WTC11 (cell line): Measurements from ENCODE around the gene EEF2KMT.
"Not testable (repeated sequence)": the region's sequence is repeated elsewhere in the genome, so short reads cannot be mapped to it uniquely, and the experiment has no call there.

Source experiments
- JUN ChIP-seq: sonication (generic); formaldehyde crosslinking; IDR thresholded peaks from 2 replicates; pipeline ENCODE4 v1.8.0; 2023; ENCODE audit warnings: mild to moderate bottlenecking, missing genetic modification reagents
- MAX ChIP-seq: sonication (generic); formaldehyde crosslinking; IDR thresholded peaks from 2 replicates; pipeline ENCODE4 v1.8.0; 2022; ENCODE audit warnings: mild to moderate bottlenecking, missing genetic modification reagents
- MYBL2 ChIP-seq: sonication (generic); formaldehyde crosslinking; IDR thresholded peaks from 2 replicates; pipeline ENCODE4 v1.8.1; 2023; ENCODE audit warnings: mild to moderate bottlenecking, moderate library complexity, missing genetic modification reagents
- RELA ChIP-seq: sonication (generic); formaldehyde crosslinking; IDR thresholded peaks from 2 replicates; pipeline ENCODE4 v1.8.1; 2022; ENCODE audit warnings: missing genetic modification reagents, mild to moderate bottlenecking, borderline replicate concordance
- ZMAT4 ChIP-seq: fragments of 250-450 bp; sonication (Bioruptor Pico); IDR thresholded peaks from 2 replicates; pipeline ENCODE4 v1.9.0; 2021; ENCODE audit warnings: mild to moderate bottlenecking
- ZNF317 ChIP-seq: sonication (generic); formaldehyde crosslinking; IDR thresholded peaks from 2 replicates; pipeline ENCODE4 v1.8.1; 2023; ENCODE audit warnings: low read depth, mild to moderate bottlenecking, moderate library complexity, missing genetic modification reagents, borderline replicate concordance
- TF ChIP-seq, protein P1 (sequence below): fragments of 200-600 bp; IDR thresholded peaks from 2 replicates; pipeline ENCODE4 v1.8.0; 2022; ENCODE audit warnings: antibody characterized with exemption
- TF ChIP-seq, protein P2 (sequence below): fragments of 250-450 bp; sonication (Bioruptor Pico); IDR thresholded peaks from 2 replicates; pipeline ENCODE4 v2.1.2; 2022; ENCODE audit warnings: mild to moderate bottlenecking, moderate library complexity

DNA sequence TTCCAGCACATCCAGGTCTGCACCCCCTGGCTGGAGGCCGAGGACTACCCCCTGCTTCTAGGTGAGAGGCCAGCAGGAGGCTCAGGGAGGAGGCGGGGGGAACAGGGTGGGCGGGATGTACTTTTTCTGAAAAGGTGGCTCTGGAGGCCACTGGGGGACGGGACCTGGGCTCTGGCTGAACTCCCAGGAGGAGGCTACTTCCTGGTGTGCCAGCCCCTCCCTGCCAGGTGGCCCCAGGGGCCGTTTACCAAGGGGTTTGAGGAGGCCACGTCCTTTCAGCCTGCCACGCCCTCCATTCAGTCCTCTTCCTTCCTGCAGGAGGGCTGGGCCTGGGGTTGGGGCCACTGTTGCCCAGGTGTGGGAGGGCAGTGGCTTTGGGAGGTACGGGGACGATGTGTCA is 16.6 kb downstream of the EEF2KMT start:
- TF ChIP-seq, protein P1, sequence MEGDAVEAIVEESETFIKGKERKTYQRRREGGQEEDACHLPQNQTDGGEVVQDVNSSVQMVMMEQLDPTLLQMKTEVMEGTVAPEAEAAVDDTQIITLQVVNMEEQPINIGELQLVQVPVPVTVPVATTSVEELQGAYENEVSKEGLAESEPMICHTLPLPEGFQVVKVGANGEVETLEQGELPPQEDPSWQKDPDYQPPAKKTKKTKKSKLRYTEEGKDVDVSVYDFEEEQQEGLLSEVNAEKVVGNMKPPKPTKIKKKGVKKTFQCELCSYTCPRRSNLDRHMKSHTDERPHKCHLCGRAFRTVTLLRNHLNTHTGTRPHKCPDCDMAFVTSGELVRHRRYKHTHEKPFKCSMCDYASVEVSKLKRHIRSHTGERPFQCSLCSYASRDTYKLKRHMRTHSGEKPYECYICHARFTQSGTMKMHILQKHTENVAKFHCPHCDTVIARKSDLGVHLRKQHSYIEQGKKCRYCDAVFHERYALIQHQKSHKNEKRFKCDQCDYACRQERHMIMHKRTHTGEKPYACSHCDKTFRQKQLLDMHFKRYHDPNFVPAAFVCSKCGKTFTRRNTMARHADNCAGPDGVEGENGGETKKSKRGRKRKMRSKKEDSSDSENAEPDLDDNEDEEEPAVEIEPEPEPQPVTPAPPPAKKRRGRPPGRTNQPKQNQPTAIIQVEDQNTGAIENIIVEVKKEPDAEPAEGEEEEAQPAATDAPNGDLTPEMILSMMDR: not testable (repeated sequence)
- TF ChIP-seq JUN (CRISPR knock-in tag); MAX (CRISPR knock-in tag); MYBL2 (CRISPR knock-in tag); RELA; ZMAT4; ZNF317 (CRISPR knock-in tag): not testable (repeated sequence)
- TF ChIP-seq, protein P2, sequence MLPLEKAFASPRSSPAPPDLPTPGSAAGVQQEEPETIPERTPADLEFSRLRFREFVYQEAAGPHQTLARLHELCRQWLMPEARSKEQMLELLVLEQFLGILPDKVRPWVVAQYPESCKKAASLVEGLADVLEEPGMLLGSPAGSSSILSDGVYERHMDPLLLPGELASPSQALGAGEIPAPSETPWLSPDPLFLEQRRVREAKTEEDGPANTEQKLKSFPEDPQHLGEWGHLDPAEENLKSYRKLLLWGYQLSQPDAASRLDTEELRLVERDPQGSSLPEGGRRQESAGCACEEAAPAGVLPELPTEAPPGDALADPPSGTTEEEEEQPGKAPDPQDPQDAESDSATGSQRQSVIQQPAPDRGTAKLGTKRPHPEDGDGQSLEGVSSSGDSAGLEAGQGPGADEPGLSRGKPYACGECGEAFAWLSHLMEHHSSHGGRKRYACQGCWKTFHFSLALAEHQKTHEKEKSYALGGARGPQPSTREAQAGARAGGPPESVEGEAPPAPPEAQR (CRISPR knock-in tag): not testable (repeated sequence)
